Heart left ventricle (tissue), 13 donors: ENCODE data around the gene GARIN5B.

Experiments
- POLR2A ChIP-seq, 2 donors: fragments of 450-650 bp; IDR thresholded peaks; one replicate each; pipeline ENCODE4 v1.6.1; 2017; ENCODE audit warnings: antibody characterized with exemption in 2 of 2, mild to moderate bottlenecking in 2 of 2, moderate library complexity in 2 of 2
- TF ChIP-seq, protein P1 (sequence below), 12 donors: fragments of 200-600 bp; sonication (generic) in 4 of 12; IDR thresholded peaks; one replicate each; pipeline versions ENCODE4 v1.5.0 to v1.8.0; 2018 to 2022; ENCODE audit warnings: antibody characterized with exemption in 12 of 12, mild to moderate bottlenecking in 5 of 12
- donor health status: ischemic (EF 13 %, LVEDD 7.1; RV severe dilation, severe dysfunction).
- donor health status: DM: no; HTN: yes; CAD: no.
- donor health status: DM: no; HTN: no; CAD: no.
- donor health status: ischemic (EF 25% LVEDD 6.9; RV normal size, moderate dysfunction).
- donor health status: ischemic (EF 25% LVEDD 5.7; RV mildly dilated, moderate dysfunction).
- donor health status: ischemic (EF 35%, LVEDD 5.7; RV mildly dilated, moderate dysfunction).
- donor health status: nonischemic (EF 11% LVEDD 7.7; RV severe dilation, severe dysfunction).
- donor health status: DM: yes; HTN: yes; CAD: no.
- donor health status: PGD.
- donor health status: ischemic (EF 29% LVEDD 5.4; RV normal size, mild dysfunction).
- donor health status: nonischemic (EF 23%, LVEDD 6.1; RV moderate dilation, normal function).

DNA sequence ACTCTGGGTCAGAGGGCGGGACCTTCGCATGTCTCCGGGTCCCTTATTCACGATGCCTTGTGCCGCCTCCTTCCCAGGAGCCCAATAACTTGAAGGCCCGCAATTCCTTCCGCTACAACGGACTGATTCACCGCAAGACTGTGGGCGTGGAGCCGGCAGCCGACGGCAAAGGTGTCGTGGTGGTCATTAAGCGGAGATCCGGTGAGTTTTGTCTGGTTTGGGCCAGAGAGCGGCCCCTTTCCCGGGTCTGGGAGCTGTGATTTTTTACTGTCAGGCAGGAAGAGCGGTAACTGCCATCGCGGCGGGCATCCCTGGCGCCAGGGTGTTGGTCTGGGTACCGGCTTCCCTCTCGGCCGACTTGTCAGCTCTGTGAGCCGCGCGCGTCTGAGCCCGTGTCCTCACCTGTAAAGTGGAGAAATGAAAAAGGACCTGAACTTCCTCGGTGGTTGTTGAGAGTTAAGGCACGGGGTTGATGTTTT is 23.5 kb upstream of the GARIN5B start:
- TF ChIP-seq, protein P1, sequence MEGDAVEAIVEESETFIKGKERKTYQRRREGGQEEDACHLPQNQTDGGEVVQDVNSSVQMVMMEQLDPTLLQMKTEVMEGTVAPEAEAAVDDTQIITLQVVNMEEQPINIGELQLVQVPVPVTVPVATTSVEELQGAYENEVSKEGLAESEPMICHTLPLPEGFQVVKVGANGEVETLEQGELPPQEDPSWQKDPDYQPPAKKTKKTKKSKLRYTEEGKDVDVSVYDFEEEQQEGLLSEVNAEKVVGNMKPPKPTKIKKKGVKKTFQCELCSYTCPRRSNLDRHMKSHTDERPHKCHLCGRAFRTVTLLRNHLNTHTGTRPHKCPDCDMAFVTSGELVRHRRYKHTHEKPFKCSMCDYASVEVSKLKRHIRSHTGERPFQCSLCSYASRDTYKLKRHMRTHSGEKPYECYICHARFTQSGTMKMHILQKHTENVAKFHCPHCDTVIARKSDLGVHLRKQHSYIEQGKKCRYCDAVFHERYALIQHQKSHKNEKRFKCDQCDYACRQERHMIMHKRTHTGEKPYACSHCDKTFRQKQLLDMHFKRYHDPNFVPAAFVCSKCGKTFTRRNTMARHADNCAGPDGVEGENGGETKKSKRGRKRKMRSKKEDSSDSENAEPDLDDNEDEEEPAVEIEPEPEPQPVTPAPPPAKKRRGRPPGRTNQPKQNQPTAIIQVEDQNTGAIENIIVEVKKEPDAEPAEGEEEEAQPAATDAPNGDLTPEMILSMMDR (IDR thresholded peaks at IDR 0.05), result no peak
- no peak for TF ChIP-seq POLR2A (IDR thresholded peaks at IDR 0.05)
